ENCODE results near the gene OGFOD2.

Gene OGFOD2

DNA sequence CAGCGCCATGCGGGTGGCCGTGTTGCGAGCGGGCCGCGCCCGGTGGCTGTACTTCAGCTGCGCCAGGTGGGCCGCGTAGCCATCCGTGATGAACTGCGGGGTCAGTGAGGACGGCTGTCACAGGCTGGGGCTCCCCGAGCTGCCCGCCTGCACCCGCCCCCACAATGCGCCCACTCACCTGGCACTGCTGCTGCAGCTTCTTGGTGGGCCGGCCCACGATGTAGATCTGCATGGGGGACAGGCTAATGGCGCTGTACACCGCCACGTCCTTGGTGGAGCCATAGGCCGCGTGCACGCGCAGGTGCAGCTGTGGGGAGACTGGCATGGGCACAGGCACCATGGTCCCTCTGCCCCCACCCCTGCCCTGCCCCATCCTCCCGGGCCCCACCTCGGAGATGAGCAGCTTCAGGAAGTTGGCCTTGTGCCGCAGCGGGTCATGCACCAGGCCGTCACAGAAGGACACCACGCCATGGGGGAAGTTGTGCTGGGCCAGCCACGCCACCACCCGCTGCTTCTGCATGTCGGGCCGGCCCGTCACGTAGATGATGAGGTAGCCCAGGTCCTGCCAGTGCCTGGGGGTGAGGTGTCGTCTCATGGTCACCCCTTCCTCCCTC is 11.3 kb downstream of the OGFOD2 start:
- Histone ChIP-seq H3K4me3 (ENCODE audit: severe bottlenecking) (no peak overlapping the region), H3K27me3 (ENCODE audit: insufficient read depth, poor library complexity, severe bottlenecking) (no peaks in the 10 kb centered on the region), H3K36me3 (ENCODE audit: low read depth) (peaks cover 18% of the 10 kb centered on the region), H3K4me1 (ENCODE audit: insufficient read depth, poor library complexity, severe bottlenecking) (peaks cover 6% of the 10 kb centered on the region), H3K9me3 (ENCODE audit: severe bottlenecking) (no peaks in the 10 kb centered on the region), H3K27ac (ENCODE audit: poor library complexity, severe bottlenecking) (no peak overlapping the region)
- DNase-seq (ENCODE audit: low spot score) (no peak), ATAC-seq (ENCODE audit: low read depth) (no peak)
- TF ChIP-seq, protein P1, sequence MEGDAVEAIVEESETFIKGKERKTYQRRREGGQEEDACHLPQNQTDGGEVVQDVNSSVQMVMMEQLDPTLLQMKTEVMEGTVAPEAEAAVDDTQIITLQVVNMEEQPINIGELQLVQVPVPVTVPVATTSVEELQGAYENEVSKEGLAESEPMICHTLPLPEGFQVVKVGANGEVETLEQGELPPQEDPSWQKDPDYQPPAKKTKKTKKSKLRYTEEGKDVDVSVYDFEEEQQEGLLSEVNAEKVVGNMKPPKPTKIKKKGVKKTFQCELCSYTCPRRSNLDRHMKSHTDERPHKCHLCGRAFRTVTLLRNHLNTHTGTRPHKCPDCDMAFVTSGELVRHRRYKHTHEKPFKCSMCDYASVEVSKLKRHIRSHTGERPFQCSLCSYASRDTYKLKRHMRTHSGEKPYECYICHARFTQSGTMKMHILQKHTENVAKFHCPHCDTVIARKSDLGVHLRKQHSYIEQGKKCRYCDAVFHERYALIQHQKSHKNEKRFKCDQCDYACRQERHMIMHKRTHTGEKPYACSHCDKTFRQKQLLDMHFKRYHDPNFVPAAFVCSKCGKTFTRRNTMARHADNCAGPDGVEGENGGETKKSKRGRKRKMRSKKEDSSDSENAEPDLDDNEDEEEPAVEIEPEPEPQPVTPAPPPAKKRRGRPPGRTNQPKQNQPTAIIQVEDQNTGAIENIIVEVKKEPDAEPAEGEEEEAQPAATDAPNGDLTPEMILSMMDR (IDR thresholded peaks at IDR 0.05; ENCODE audit: poor library complexity, severe bottlenecking) = no peak

DNA sequence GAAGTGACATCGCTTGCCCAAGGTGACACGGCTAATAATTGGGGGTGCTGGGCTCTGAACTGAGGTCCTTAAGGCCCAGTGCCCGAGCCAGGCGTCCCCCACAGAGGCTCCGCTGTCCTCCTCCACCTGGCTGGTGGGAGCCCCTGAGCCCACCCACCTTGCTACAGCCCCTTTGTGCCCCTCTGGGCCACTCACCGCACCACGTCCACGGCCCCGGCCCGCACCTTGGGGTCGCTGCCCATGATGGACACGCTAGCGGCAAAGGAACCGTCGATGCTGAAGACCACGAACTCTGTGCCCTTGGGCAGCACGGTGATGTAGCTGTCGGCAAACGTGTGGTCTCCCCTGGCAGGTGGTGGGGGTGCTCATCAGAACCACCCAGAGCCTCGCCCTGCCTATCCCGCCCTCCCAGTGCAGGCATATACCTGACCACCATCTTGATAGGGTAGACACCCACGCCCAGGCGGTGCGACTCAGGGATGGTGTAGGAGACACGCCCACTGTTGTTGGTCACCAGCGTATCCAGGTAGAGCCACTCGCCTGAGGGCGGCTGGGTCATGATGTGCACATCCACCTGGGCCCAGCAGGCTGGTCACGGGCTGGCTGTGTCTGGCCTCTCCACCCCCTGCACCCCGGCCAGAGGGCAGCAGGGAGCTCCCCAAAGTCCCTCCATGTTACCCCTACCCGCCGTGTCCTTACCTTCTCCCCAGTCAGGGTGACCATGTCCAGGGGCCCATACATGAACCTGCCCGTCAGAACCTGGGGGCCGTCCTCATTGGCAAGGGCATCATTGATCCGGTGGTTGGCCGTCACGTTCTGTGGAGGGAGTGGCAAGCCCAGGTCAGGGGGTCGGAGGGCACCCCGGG is 12.3 kb downstream of the OGFOD2 start:
- Histone ChIP-seq H3K27me3 (ENCODE audit: insufficient read depth, poor library complexity, severe bottlenecking) (no peaks in the 10 kb centered on the region), H3K4me3 (ENCODE audit: severe bottlenecking) (no peak overlapping the region), H3K27ac (ENCODE audit: poor library complexity, severe bottlenecking) (no peak overlapping the region), H3K36me3 (ENCODE audit: low read depth) (peaks cover 8% of the 10 kb centered on the region), H3K9me3 (ENCODE audit: severe bottlenecking) (no peaks in the 10 kb centered on the region), H3K4me1 (ENCODE audit: insufficient read depth, poor library complexity, severe bottlenecking) (no peaks in the 10 kb centered on the region)
- DNase-seq (ENCODE audit: low spot score) (no peak), ATAC-seq (ENCODE audit: low read depth) (no peak)
- TF ChIP-seq, protein P1 (IDR thresholded peaks at IDR 0.05; ENCODE audit: poor library complexity, severe bottlenecking) = no peak

- peaks cover 1% of the 10 kb centered on the region; the same call in 1 of the 2 replicates for H3K36me3 ChIP-seq (ENCODE audit: low read depth)
- TF ChIP-seq, protein P1 (IDR thresholded peaks at IDR 0.05; ENCODE audit: poor library complexity, severe bottlenecking) = no peak
- no peak overlapping the region for H3K27ac ChIP-seq (ENCODE audit: poor library complexity, severe bottlenecking)
- no peak for ATAC-seq (ENCODE audit: low read depth)
- no peaks in the 10 kb centered on the region for H3K27me3 ChIP-seq (ENCODE audit: insufficient read depth, poor library complexity, severe bottlenecking)
- DNase-seq (ENCODE audit: low spot score) = no peak
- H3K4me3 ChIP-seq (ENCODE audit: severe bottlenecking) = no peak overlapping the region
- no peaks in the 10 kb centered on the region for H3K9me3 ChIP-seq (ENCODE audit: severe bottlenecking)
- H3K4me1 ChIP-seq (ENCODE audit: insufficient read depth, poor library complexity, severe bottlenecking) = no peaks in the 10 kb centered on the region
These were observed 13.0 kb downstream of the OGFOD2 start for GRCh38 chr12:122988036-122988435.

DNA sequence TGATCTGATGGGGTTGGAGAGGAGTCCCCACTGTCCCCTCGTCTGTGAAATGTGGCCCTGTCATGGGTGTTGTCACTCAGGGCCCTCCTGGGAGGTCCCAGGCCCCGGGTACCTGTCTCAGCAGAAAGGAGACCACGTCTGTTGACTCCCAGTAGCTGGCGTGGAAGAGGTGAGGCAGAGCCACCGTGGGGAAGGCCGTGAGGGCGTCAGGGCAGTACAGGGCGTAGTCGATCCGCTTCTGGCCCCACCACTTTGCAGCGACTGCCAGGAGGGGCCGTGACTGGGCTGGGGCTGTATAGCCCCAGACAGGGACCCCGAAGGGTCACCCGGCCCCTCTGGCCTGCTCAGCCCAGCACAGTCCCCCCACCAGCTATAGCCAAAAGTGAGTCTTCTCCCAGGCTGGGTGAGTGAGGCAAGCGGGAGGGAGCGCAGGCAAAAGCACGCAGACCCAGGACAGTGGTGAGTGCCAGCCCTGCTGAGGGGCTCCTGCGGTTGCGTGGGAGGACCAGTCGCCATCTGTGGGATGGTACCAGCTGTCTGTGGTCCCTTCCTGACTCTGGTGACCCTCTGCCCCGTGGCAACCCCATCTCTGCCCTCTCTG is 13.7 kb downstream of the OGFOD2 start:
- no peak for ATAC-seq (ENCODE audit: low read depth)
- Histone ChIP-seq H3K9me3 (ENCODE audit: severe bottlenecking) (no peaks in the 10 kb centered on the region), H3K4me1 (ENCODE audit: insufficient read depth, poor library complexity, severe bottlenecking) (no peaks in the 10 kb centered on the region), H3K4me3 (ENCODE audit: severe bottlenecking) (no peak overlapping the region), H3K27ac (ENCODE audit: poor library complexity, severe bottlenecking) (no peak overlapping the region), H3K27me3 (ENCODE audit: insufficient read depth, poor library complexity, severe bottlenecking) (no peaks in the 10 kb centered on the region), H3K36me3 (ENCODE audit: low read depth) (no peaks in the 10 kb centered on the region)
- TF ChIP-seq, protein P1 (IDR thresholded peaks at IDR 0.05; ENCODE audit: poor library complexity, severe bottlenecking) = no peak
- no peak for DNase-seq (ENCODE audit: low spot score)
